Measurements from ENCODE around the gene ZACN. TPM values are rescaled to one million over a fixed set of nuclear protein-coding genes. Genes with fewer than 3 reads are reported as not detected.

Gene ZACN
- total RNA-seq, 1 donor from 2014 or later, result 2.7 TPM

DNA sequence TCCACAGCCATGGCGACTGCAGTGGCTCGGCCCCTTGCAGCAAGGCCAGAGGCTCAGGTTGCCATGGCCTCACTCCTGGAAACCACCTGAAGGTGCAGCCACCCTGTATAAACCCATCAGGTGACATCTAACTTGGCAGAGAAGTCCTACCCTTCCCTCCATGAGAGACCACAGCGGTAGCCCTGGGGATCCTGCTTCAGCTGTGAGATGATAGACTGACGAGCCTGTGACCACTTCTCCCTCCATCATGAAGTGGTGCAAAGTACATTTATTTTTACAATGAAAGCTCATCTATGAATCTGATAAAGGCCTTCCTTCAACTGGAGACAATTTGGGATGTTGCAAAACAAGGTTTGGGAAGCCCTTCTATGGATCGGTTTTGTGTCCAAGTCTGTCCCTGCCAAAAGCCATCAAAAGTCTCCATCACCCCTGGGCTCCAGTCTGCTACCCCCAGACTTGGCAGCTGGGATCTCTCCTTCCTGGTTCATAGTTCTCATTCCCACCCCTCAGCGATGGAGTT, 1.8 kb downstream of the ZACN start:
- H3K4me3 Mint-ChIP-seq, result no peak overlapping the region

DNA sequence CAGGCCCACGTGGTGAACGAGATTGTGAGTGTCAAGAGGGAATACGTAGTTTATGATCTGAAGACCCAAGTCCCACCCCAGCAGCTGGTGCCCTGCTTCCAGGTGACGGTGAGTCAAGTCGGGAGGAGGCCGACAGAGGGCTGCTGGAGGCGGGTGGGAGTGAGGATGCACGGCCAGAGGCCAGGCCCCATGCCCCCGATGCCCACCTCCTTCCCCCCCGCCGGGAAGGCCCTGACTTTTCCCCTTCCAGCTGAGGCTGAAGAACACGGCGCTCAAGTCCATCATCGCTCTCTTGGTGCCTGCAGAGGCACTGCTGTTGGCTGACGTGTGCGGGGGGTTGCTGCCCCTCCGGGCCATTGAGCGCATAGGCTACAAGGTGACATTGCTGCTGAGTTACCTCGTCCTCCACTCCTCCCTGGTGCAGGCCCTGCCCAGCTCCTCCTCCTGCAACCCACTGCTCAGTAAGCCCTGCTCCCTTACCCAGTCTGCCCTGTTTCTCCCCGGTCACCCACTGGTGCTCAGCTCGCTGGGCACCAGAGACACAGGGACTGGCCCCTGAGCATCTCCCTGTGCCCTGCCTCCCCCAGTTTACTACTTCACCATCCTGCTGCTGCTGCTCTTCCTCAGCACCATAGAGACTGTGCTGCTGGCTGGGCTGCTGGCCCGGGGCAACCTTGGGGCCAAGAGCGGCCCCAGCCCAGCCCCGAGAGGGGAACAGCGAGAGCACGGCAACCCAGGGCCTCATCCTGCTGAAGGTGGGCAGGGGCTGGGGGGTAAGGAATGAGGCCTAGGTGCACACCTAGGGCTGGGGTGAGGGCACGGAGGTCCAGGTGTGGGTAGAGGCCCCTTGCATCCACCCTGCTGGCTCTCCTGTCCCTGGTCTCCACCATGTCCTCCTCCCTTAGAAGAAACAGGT, 2.6 kb downstream of the ZACN start:
- Mint-ChIP-seq H3K4me1 (ENCODE audit: low read depth) (peaks cover 10% of the 10 kb centered on the region), H3K4me3 (no peak overlapping the region), H3K36me3 (ENCODE audit: low read depth) (peaks cover 10% of the 10 kb centered on the region), H3K9me3 (no peaks in the 10 kb centered on the region), H3K27ac (no peak overlapping the region), H3K27me3 (ENCODE audit: insufficient read depth) (peaks cover 28% of the 10 kb centered on the region)
- intact Hi-C loops (cut with micrococcal nuclease), result no loop called here
- DNase-seq (ENCODE audit: low spot score), result no peak

More for the DNA sequence above, 1.8 kb downstream of the ZACN start:
- Mint-ChIP-seq H3K4me1 (ENCODE audit: low read depth) (peaks cover 16% of the 10 kb centered on the region), H3K27ac (no peak overlapping the region), H3K27me3 (ENCODE audit: insufficient read depth) (peaks cover 32% of the 10 kb centered on the region), H3K36me3 (ENCODE audit: low read depth) (peaks cover 10% of the 10 kb centered on the region), H3K9me3 (no peaks in the 10 kb centered on the region)
- no peak for DNase-seq (ENCODE audit: low spot score)
- intact Hi-C loops (cut with micrococcal nuclease), result no loop called here

DNA sequence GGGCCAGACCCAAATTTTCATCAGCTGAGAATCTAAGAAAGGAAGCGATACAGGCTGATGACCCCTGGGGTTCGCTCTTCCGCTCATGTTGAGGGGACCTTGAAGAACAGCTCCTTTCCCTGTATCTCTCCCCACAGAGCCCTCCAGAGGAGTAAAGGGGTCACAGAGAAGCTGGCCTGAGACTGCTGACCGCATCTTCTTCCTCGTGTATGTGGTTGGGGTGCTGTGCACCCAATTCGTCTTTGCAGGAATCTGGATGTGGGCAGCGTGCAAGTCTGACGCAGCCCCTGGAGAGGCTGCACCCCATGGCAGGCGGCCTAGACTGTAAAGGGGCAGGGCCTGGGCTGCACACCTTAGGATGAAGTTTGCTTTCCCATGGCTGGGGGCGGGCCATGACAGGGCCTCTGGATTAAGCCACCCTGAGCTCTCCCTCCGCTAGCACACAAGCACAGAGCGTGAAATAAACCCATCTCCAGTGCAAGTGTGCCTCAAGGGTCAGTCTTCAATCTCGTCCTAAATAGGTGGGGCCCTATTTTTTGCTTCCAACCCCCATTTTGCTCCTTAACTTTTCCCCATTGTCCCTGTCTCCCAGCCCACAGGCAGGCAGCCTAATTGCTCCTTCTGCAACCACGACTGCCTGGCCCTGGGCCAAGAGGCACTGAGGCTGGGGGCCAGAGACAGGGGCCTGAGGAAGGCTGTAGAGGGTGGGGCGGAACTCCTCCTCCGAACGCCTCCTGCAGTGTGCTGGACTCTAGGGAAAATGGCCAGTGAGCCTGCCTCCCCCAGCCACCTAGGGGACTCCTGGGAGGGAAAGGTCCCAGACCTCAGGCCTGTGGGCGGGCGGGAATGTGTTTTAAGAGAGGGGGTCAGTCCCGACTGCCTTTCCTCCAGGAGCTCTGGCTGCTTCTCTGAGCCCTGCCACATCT, 3.6 kb downstream of the ZACN start:
- no peak for DNase-seq (ENCODE audit: low spot score)
- no peaks in the 10 kb centered on the region for H3K4me1 Mint-ChIP-seq (ENCODE audit: low read depth)
- no peaks in the 10 kb centered on the region for H3K9me3 Mint-ChIP-seq
- H3K27ac Mint-ChIP-seq, result no peak overlapping the region
- no peak overlapping the region for H3K4me3 Mint-ChIP-seq
- peaks cover 15% of the 10 kb centered on the region for H3K36me3 Mint-ChIP-seq (ENCODE audit: low read depth)
- peaks cover 20% of the 10 kb centered on the region for H3K27me3 Mint-ChIP-seq (ENCODE audit: insufficient read depth)
- intact Hi-C loops (cut with micrococcal nuclease), result no loop called here

DNA sequence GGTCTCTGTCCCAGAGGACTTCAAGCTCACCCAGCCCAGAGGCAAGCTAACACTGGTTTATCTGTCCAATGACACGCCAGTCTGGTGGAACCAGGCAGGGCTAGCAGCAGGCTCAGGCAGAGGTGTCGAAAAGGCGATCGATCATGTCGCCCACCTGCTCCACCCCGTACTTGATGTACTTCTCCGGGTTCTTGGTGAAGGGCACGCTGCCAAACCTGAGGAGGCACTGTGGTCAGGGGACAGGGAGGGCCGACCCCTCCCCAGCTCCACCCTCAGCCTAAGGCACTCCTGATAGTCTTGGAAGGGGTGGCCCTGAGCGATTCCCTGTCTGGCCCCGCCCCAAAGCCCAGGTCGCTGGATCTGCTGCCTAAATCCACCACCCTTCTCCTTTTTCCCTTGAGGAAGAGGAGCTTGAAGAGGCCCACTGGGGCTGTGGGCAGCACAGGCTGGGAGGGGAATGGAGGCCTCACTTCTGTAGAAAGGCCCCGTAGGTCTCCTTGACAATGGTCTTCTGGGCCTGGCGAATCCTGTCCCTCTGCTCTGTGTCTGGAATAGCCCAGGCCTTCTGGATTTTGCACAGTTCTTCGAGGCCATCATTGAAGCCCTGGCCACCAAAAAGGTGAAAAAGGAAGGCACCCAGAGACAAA, 4.7 kb downstream of the ZACN start:
- Mint-ChIP-seq H3K9me3 (no peaks in the 10 kb centered on the region), H3K27ac (no peak overlapping the region), H3K36me3 (ENCODE audit: low read depth) (peaks cover 17% of the 10 kb centered on the region), H3K4me3 (no peak overlapping the region), H3K27me3 (ENCODE audit: insufficient read depth) (peaks cover 14% of the 10 kb centered on the region), H3K4me1 (ENCODE audit: low read depth) (no peaks in the 10 kb centered on the region)
- DNase-seq (ENCODE audit: low spot score), result no peak
- intact Hi-C loops (cut with micrococcal nuclease), result no loop called here

DNA sequence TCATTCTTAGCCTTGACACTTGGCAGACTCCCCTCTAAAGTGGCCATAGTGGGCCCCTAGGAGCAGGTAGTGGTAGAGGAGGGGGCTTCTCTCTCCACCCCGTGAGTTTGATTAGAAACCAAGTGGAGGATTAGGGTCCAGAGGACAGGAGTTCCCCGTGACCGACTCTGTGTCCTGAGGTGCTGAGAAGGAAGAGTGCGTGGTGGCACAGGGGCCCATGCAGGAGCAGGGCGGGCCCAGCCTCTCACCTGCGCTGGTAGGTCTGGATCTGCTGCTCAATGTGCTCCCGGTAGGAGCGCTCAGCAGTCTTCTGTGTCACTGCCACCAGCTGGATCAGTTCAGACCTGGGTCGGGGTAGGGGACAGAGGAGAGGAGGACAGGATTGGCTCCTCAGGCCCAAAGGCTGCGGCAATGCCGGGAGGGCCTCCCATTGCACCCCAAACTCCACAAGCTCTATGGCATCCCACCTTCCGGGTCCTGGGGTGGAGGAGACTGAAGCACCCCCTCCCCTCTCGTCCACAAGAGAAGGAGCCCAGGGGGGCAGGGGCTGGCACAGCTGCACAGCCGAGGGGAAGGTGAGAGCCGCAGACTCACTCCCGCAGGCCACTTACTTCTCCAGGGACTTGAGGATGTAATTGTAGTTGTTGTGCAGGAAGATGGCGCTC, 6.2 kb downstream of the ZACN start:
- no peak for DNase-seq (ENCODE audit: low spot score)
- no peak overlapping the region for H3K4me3 Mint-ChIP-seq
- H3K4me1 Mint-ChIP-seq (ENCODE audit: low read depth), result no peaks in the 10 kb centered on the region
- intact Hi-C loops (cut with micrococcal nuclease), result no loop called here
- H3K36me3 Mint-ChIP-seq (ENCODE audit: low read depth), result peaks cover 24% of the 10 kb centered on the region
- no peaks in the 10 kb centered on the region for H3K27me3 Mint-ChIP-seq (ENCODE audit: insufficient read depth)
- no peaks in the 10 kb centered on the region for H3K9me3 Mint-ChIP-seq
- H3K27ac Mint-ChIP-seq, result no peak overlapping the region

DNA sequence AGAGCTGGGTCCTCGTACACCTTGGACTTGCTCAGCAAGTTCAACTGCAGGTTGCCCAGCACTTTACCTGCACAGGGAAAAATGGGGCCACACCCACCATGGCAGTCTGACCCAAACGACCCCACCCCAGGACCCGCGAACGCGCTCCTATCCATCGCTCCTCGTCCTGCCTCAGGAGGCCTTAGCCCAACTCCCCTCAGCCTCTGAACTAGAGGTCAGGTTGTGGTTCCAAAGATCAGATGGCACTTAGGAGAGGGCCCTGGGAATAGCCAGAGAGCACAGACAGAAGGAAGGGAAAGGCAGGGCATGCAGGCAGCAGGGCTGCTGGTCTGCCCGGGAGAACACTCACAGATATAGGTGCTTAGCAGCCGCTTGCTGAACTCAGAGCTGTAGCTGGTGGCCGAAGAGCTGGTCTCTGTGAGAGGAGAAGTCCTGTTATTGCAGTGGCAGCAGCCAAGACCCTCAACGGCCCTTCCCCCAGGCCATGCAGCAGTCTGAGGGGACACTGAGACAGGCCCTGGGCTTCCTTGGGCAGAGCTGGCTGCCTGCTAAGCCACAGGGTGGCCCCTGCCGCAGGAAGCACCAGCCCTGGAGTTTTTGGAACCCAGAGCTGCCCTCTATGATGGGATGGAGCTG, 6.9 kb downstream of the ZACN start:
- intact Hi-C loops (cut with micrococcal nuclease), result no loop called here
- H3K36me3 Mint-ChIP-seq (ENCODE audit: low read depth), result peaks cover 24% of the 10 kb centered on the region

DNA sequence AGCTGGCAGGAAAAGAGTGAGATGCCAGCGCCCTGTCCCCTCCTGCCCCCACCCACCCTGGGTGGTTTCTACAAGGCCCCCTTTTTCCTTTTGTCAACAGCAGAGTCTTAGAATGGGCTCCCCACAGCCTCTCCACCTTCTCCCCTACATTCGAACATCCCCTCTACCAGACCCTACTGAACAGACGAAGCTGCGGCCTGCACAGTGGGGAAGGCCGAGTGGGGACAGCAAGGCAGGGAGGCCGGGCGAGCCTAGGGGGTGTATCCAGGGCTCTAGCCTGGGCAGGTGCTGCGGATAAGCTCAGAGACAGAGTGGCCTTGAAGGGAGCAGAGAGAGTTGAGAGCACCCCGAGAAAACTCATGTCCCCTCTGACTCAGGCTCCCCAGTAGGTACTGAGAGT, 7.4 kb downstream of the ZACN start:
- no peak overlapping the region for H3K27ac Mint-ChIP-seq
- intact Hi-C loops (cut with micrococcal nuclease), result no loop called here
- DNase-seq (ENCODE audit: low spot score), result no peak
- peaks cover 24% of the 10 kb centered on the region for H3K36me3 Mint-ChIP-seq (ENCODE audit: low read depth)
- H3K4me3 Mint-ChIP-seq, result no peak overlapping the region
- no peaks in the 10 kb centered on the region for H3K27me3 Mint-ChIP-seq (ENCODE audit: insufficient read depth)
- no peaks in the 10 kb centered on the region for H3K4me1 Mint-ChIP-seq (ENCODE audit: low read depth)
- H3K9me3 Mint-ChIP-seq, result no peaks in the 10 kb centered on the region

More for the DNA sequence above, 6.9 kb downstream of the ZACN start:
- no peaks in the 10 kb centered on the region for H3K4me1 Mint-ChIP-seq (ENCODE audit: low read depth)
- no peak for DNase-seq (ENCODE audit: low spot score)
- no peak overlapping the region for H3K4me3 Mint-ChIP-seq
- no peaks in the 10 kb centered on the region for H3K9me3 Mint-ChIP-seq
- H3K27ac Mint-ChIP-seq, result no peak overlapping the region
- H3K27me3 Mint-ChIP-seq (ENCODE audit: insufficient read depth), result no peaks in the 10 kb centered on the region

DNA sequence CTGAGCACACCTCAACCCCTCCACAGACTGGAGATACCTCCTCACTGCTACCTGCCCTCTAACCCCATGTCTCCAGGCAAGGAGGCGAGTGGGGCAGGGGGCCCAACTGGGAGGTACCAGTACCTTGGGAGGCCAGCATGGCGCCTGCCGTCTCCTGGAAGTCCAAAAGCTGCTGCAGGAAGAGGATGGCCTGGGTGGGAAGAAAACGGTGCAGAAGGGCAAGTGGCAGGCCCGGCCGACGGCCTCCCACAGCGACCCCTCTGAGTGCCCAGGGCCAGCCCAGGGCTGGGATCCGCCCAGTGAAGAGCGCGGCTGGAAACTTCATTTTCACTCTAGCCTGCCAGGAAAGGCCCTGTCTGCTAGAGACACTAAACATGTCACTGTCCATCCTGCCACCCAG, 8.5 kb downstream of the ZACN start:
- Mint-ChIP-seq H3K4me1 (ENCODE audit: low read depth) (no peaks in the 10 kb centered on the region), H3K27me3 (ENCODE audit: insufficient read depth) (no peaks in the 10 kb centered on the region), H3K36me3 (ENCODE audit: low read depth) (peaks cover 27% of the 10 kb centered on the region), H3K9me3 (no peaks in the 10 kb centered on the region), H3K4me3 (no peak overlapping the region), H3K27ac (no peak overlapping the region)
- intact Hi-C loops (cut with micrococcal nuclease), result no loop called here
- no peak for DNase-seq (ENCODE audit: low spot score)

DNA sequence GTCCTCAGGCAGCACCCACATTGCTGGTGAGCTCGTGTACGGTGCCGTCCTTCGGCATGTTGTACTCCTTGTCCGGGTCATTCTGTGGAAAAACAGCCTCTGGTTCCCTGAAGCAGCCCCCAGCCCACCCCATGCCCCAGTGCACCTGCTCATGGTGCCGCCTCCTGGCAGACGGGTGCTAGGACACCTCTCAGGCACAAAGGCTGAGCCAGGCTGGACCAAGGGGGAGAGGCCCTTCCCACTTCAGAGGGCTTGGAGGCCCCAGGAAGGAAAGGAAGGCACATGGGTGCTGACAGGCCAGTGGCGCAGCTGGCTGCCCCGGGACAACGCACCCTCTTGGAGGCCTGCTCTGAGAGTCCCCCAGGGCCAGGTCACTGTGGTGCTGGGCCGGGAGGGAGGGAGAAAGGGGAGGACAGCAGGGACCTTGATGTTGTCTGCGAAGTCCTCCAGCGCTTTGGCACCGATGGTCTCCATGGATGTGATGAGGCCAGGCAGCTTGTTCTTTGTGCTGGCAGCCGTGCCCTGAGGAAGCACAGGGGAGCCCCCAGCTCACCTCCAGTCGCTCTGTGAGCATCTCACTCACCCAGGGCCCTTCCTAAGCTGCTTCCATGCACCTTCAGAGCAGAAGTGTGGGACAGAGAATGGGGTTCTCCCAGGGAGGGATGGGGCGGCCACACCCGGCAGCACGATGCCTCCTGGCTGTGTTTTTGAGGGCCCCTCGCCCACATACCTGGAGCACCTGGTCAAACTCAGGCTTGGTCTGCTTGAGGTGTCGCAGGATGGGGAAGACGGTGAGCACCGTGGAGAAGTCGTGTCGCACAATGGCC, 9.3 kb downstream of the ZACN start:
- no peaks in the 10 kb centered on the region for H3K9me3 Mint-ChIP-seq
- peaks cover 27% of the 10 kb centered on the region for H3K36me3 Mint-ChIP-seq (ENCODE audit: low read depth)
- intact Hi-C loops (cut with micrococcal nuclease), result no loop called here
- no peaks in the 10 kb centered on the region for H3K4me1 Mint-ChIP-seq (ENCODE audit: low read depth)
- H3K4me3 Mint-ChIP-seq, result no peak overlapping the region
- DNase-seq (ENCODE audit: low spot score), result no peak
- H3K27ac Mint-ChIP-seq, result no peak overlapping the region
- no peaks in the 10 kb centered on the region for H3K27me3 Mint-ChIP-seq (ENCODE audit: insufficient read depth)

DNA sequence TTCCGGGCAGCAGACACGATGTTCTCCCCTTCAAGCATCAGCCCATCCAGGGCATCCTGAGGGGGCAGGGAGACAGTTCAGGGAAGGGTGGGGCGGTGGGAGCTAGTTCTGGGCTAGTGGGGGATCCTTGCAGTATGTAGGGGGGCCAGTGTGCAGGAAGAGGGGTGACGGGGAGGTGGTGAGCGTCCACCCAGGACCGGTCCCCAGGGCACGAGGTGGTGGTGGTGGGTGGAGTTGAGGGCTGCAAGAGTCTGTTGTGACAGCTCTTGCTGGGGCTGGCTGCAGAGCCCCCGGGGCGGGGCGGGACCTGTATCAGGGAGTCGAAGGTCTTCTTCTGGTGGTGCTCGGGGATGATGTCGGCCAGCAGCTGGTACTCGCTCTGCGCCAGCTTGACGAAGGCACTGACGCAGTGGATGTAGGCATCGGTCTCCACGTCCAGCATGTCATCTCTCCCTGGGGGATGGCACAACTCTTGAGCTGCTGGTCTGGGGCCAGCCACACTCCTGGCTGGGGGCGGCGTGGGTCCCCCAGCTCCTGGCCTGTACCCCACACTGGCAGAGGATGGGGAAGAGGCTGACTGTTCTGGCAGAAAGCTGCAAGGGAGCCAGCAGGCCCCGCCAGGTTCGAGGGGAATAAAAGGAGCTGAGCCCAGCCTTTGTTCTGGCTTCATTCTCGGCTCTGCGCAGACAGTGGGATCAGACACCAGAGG, 10.0 kb downstream of the ZACN start:
- H3K36me3 Mint-ChIP-seq (ENCODE audit: low read depth), result peaks cover 30% of the 10 kb centered on the region
- no peaks in the 10 kb centered on the region for H3K27me3 Mint-ChIP-seq (ENCODE audit: insufficient read depth)
- H3K4me1 Mint-ChIP-seq (ENCODE audit: low read depth), result no peaks in the 10 kb centered on the region
- no peak overlapping the region for H3K27ac Mint-ChIP-seq
- H3K4me3 Mint-ChIP-seq, result no peak overlapping the region
- no peaks in the 10 kb centered on the region for H3K9me3 Mint-ChIP-seq
- no peak for DNase-seq (ENCODE audit: low spot score)
- intact Hi-C loops (cut with micrococcal nuclease), result no loop called here
